Keratinocyte (primary cell): ENCODE results near the gene CUBN. TPM values are rescaled to one million over a fixed set of nuclear protein-coding genes. Genes with fewer than 3 reads are reported as not detected.

Source experiments
- DNase-seq: peaks from one replicate; pipeline ENCODE4 v3.0.0-alpha.2; 2011; ENCODE audit warnings: low read depth, missing footprints, low spot score
- FAIRE-seq: peaks from 2 replicates; lab custom pipeline; 2011; peaks lifted over from hg19 to GRCh38; lab: Jason Lieb, UNC
- H2AFZ ChIP-seq: 2 replicates; pipeline ENCODE4 v1.6.0; 2012; ENCODE audit warnings: low read length, control low read depth, inconsistent platforms; ENCODE audit not compliant: control insufficient read depth
- H3K27ac ChIP-seq: 2 replicates; pipeline ENCODE4 v1.5.1; 2011; ENCODE audit warnings: low read length; ENCODE audit not compliant: control insufficient read depth, insufficient read depth
- H3K27me3 ChIP-seq: 3 replicates; pipeline ENCODE4 v1.6.0; 2011; ENCODE audit warnings: low read length; ENCODE audit not compliant: control insufficient read depth, insufficient read depth; ENCODE audit errors: extremely low read depth
- H3K36me3 ChIP-seq, 2 experiments: 2 replicates in 1 of 2; 3 replicates in 1 of 2; pipeline ENCODE4 v1.5.1; 2011; ENCODE audit warnings: low read length in 2 of 2, mild to moderate bottlenecking in 1 of 2; ENCODE audit not compliant: control insufficient read depth in 2 of 2, insufficient read depth in 2 of 2; ENCODE audit errors: extremely low read depth in 1 of 2
- H3K4me1 ChIP-seq: 3 replicates; pipeline ENCODE4 v1.5.1; 2011; ENCODE audit warnings: low read length; ENCODE audit not compliant: control insufficient read depth, insufficient read depth; ENCODE audit errors: extremely low read depth
- H3K4me2 ChIP-seq: 3 replicates; pipeline ENCODE4 v1.6.0; 2011; ENCODE audit warnings: low read depth, low read length; ENCODE audit not compliant: control insufficient read depth, insufficient read depth; ENCODE audit errors: extremely low read depth
- H3K4me3 ChIP-seq, 3 experiments: fragments of 200-600 bp in 1 of 3; sonication (generic) in 1 of 3; 2 replicates in 2 of 3; 3 replicates in 1 of 3; pipeline ENCODE4 v1.5.1; 2011 to 2016; ENCODE audit warnings: low read length in 3 of 3, mild to moderate bottlenecking in 3 of 3, control low read depth in 2 of 3, inconsistent platforms in 1 of 3, low read depth in 1 of 3, mixed read lengths in 1 of 3, mixed run types in 1 of 3, moderate library complexity in 1 of 3; ENCODE audit not compliant: control insufficient read depth in 2 of 3, insufficient read depth in 2 of 3; ENCODE audit errors: extremely low read depth in 1 of 3
- H3K79me2 ChIP-seq: 2 replicates; pipeline ENCODE4 v1.6.0; 2012; ENCODE audit warnings: low read length; ENCODE audit not compliant: control insufficient read depth, insufficient read depth
- H3K9ac ChIP-seq: 3 replicates; pipeline ENCODE4 v1.6.0; 2011; ENCODE audit warnings: low read length; ENCODE audit not compliant: control insufficient read depth, insufficient read depth; ENCODE audit errors: extremely low read depth
- H3K9me1 ChIP-seq: 3 replicates; pipeline ENCODE4 v1.6.0; 2011; ENCODE audit warnings: low read length; ENCODE audit not compliant: control insufficient read depth, insufficient read depth; ENCODE audit errors: extremely low read depth
- H3K9me3 ChIP-seq: 2 replicates; pipeline ENCODE4 v1.5.1; 2012; ENCODE audit warnings: low read depth, low read length; ENCODE audit not compliant: control insufficient read depth
- H4K20me1 ChIP-seq: 3 replicates; pipeline ENCODE4 v1.6.0; 2011; ENCODE audit warnings: low read length; ENCODE audit not compliant: control insufficient read depth, insufficient read depth; ENCODE audit errors: extremely low read depth
- CTCF ChIP-seq, 3 experiments: IDR thresholded peaks in 1 of 3; conservative IDR thresholded peaks in 1 of 3; optimal IDR thresholded peaks in 1 of 3; 2 replicates in 2 of 3; 3 replicates in 1 of 3; pipeline versions ENCODE3 to v1.5.1; 2011; ENCODE audit warnings: low read length in 3 of 3, mild to moderate bottlenecking in 3 of 3, moderate library complexity in 2 of 3, control low read depth in 1 of 3, inconsistent platforms in 1 of 3; ENCODE audit not compliant: insufficient read depth in 2 of 3; ENCODE audit errors: extremely low read depth in 1 of 3
- EZH2 ChIP-seq: IDR thresholded peaks from one replicate; pipeline ENCODE4 v1.6.1; 2012; ENCODE audit warnings: inconsistent platforms, mild to moderate bottlenecking, low read length, moderate library complexity
- dilution Hi-C: fragments of 300-500 bp; cut with MboI; formaldehyde crosslinking; loops from one replicate; pipeline ENCODE4 v1.7.0; 2020; ENCODE audit warnings: low sequenced_read_pairs; ENCODE audit not compliant: extremely low pct_ligation_motif_present
- polyA plus RNA-seq, 5 experiments: library from polyadenylated mRNA; depleted of rRNA in 3 of 5; stranded (reverse) in 3 of 5; stranded (forward) in 1 of 5; unstranded in 1 of 5; fragments of >200 nt; gene quantifications; 1 replicate in 1 of 5; 2 replicates in 3 of 5; 3 replicates in 1 of 5; pipeline versions ENCODE4 v1.2.1 to v1.2.3, GENCODE V29; 2011 to 2012; ENCODE audit warnings: missing spikeins in 2 of 5, low read depth in 1 of 5, low replicate concordance in 1 of 5

CUBN gene
- polyA plus RNA-seq, 1 donor (not counting 4 experiments of a cell fraction or from before 2014, with no cell fraction given), result 0.07 TPM

- no peak overlapping the region for H3K4me3 ChIP-seq
- dilution Hi-C loops, result no loop called here
- H3K27me3 ChIP-seq, result no peaks in the 10 kb centered on the region
- H3K27ac ChIP-seq, result no peak overlapping the region
- no peaks in the 10 kb centered on the region for H3K4me1 ChIP-seq
- DNase-seq, result no peak
- H3K36me3 ChIP-seq, result no peaks in the 10 kb centered on the region
- no peaks in the 10 kb centered on the region for H4K20me1 ChIP-seq
- FAIRE-seq, result no peak
- no peaks in the 10 kb centered on the region for H3K9me1 ChIP-seq
- H3K9ac ChIP-seq, result no peak overlapping the region
- H3K4me2 ChIP-seq, result no peak overlapping the region
- no peak for TF ChIP-seq CTCF (optimal IDR thresholded peaks at IDR 0.05 in 1 of 3, IDR thresholded peaks at IDR 0.05 in 1 of 3, conservative IDR thresholded peaks at IDR 0.05 in 1 of 3; ENCODE audit: extremely low read depth in 1 of 3, insufficient read depth in 2 of 3, low read length in 3 of 3)
- TF ChIP-seq EZH2, result no peak
- no peaks in the 10 kb centered on the region for H3K9me3 ChIP-seq
- H2AFZ ChIP-seq, result no peak overlapping the region
- no peaks in the 10 kb centered on the region for H3K79me2 ChIP-seq
These were observed 126.5 kb downstream of the CUBN start for GRCh38 chr10:17003151-17003550.

GRCh38 chr10:17001961-17002749 is 127.5 kb downstream of the CUBN start:
- Histone ChIP-seq H2AFZ (no peak overlapping the region), H3K9me1 (no peaks in the 10 kb centered on the region), H3K9me3 (no peaks in the 10 kb centered on the region), H4K20me1 (no peaks in the 10 kb centered on the region), H3K36me3 (no peaks in the 10 kb centered on the region), H3K4me3 (no peak overlapping the region), H3K9ac (no peak overlapping the region), H3K27ac (no peak overlapping the region), H3K4me1 (no peaks in the 10 kb centered on the region), H3K4me2 (no peak overlapping the region), H3K79me2 (no peaks in the 10 kb centered on the region), H3K27me3 (no peaks in the 10 kb centered on the region)
- no peak for DNase-seq
- FAIRE-seq, result no peak
- dilution Hi-C loops, result no loop called here
- TF ChIP-seq CTCF (optimal IDR thresholded peaks at IDR 0.05 in 1 of 3, IDR thresholded peaks at IDR 0.05 in 1 of 3, conservative IDR thresholded peaks at IDR 0.05 in 1 of 3; ENCODE audit: extremely low read depth in 1 of 3, insufficient read depth in 2 of 3, low read length in 3 of 3), result no peak
- no peak for TF ChIP-seq EZH2
